Stomach smooth muscle (tissue), 2 donors: Measurements from ENCODE around the gene TMEM109.

ENCODE experiments used
- H3K27ac ChIP-seq: one replicate; pipeline ENCODE4 v1.7.0; 2013; ENCODE audit warnings: mild to moderate bottlenecking, low read length, inconsistent platforms
- H3K27me3 ChIP-seq, 2 donors: one replicate each; pipeline ENCODE4 v1.7.0; 2013; ENCODE audit warnings: low read length in 2 of 2; ENCODE audit not compliant: insufficient read depth in 2 of 2, control insufficient read depth in 1 of 2
- H3K36me3 ChIP-seq, 2 donors: one replicate each; pipeline ENCODE4 v1.7.0; 2013; ENCODE audit warnings: low read length in 2 of 2; ENCODE audit not compliant: control insufficient read depth in 2 of 2, insufficient read depth in 2 of 2
- H3K4me1 ChIP-seq: one replicate; pipeline ENCODE4 v1.7.0; 2013; ENCODE audit warnings: low read length; ENCODE audit not compliant: control insufficient read depth, insufficient read depth
- H3K4me3 ChIP-seq, 2 donors: one replicate each; pipeline ENCODE4 v1.7.0; 2013; ENCODE audit warnings: low read length in 2 of 2
- H3K9ac ChIP-seq, 2 donors: one replicate each; pipeline ENCODE4 v1.7.0; 2013; ENCODE audit warnings: low read length in 2 of 2, mild to moderate bottlenecking in 1 of 2
- H3K9me3 ChIP-seq, 2 donors: one replicate each; pipeline ENCODE4 v1.7.0; 2013; ENCODE audit warnings: low read length in 2 of 2; ENCODE audit not compliant: control insufficient read depth in 2 of 2
- donor health status: healthy.
- donor health status: Pancreatic carcinoma.

Gene TMEM109

GRCh38 chr11:60927600-60927999, 13.6 kb downstream of the TMEM109 start:
- H3K9me3 ChIP-seq: no peaks in the 10 kb centered on the region
- peaks cover 8% of the 10 kb centered on the region in 2 donors for H3K36me3 ChIP-seq
- H3K27ac ChIP-seq: no peak overlapping the region
- H3K9ac ChIP-seq: no peak overlapping the region
- peaks cover 23 to 35% of the 10 kb centered on the region in 2 donors for H3K27me3 ChIP-seq
- no peak overlapping the region for H3K4me3 ChIP-seq
- peaks cover 18% of the 10 kb centered on the region for H3K4me1 ChIP-seq

GRCh38 chr11:60928563-60929001, 14.6 kb downstream of the TMEM109 start:
- no peak overlapping the region for H3K27ac ChIP-seq
- H3K36me3 ChIP-seq: no peaks in the 10 kb centered on the region
- peaks cover 16% of the 10 kb centered on the region for H3K4me1 ChIP-seq
- H3K4me3 ChIP-seq: no peak overlapping the region
- H3K9me3 ChIP-seq: no peaks in the 10 kb centered on the region
- H3K9ac ChIP-seq: no peak overlapping the region
- H3K27me3 ChIP-seq: peaks cover 22 to 31% of the 10 kb centered on the region in 2 donors

- no peaks in the 10 kb centered on the region for H3K36me3 ChIP-seq
- no peak overlapping the region for H3K4me3 ChIP-seq
- H3K9ac ChIP-seq: no peak overlapping the region
Measured at GRCh38 chr11:60929764-60930163, 15.8 kb downstream of the TMEM109 start.

GRCh38 chr11:60930394-60930793, 16.4 kb downstream of the TMEM109 start:
- Histone ChIP-seq H3K27ac (no peak overlapping the region), H3K27me3 (peaks cover 11 to 20% of the 10 kb centered on the region in 2 donors), H3K9ac (no peak overlapping the region)

More at GRCh38 chr11:60929764-60930163, 15.8 kb downstream of the TMEM109 start:
- peaks cover 6% of the 10 kb centered on the region for H3K4me1 ChIP-seq
- peaks cover 17 to 26% of the 10 kb centered on the region in 2 donors for H3K27me3 ChIP-seq
- H3K9me3 ChIP-seq: no peaks in the 10 kb centered on the region
- H3K27ac ChIP-seq: no peak overlapping the region

GRCh38 chr11:60931917-60932316, 18.0 kb downstream of the TMEM109 start:
- H3K36me3 ChIP-seq: no peaks in the 10 kb centered on the region
- no peaks in the 10 kb centered on the region for H3K9me3 ChIP-seq
- peaks cover 4 to 7% of the 10 kb centered on the region in 2 donors for H3K27me3 ChIP-seq
- H3K27ac ChIP-seq: no peak overlapping the region
- no peak overlapping the region for H3K4me3 ChIP-seq
- H3K4me1 ChIP-seq: no peaks in the 10 kb centered on the region
- no peak overlapping the region for H3K9ac ChIP-seq

More at GRCh38 chr11:60930394-60930793, 16.4 kb downstream of the TMEM109 start:
- no peak overlapping the region for H3K4me3 ChIP-seq
- H3K4me1 ChIP-seq: no peaks in the 10 kb centered on the region
- no peaks in the 10 kb centered on the region for H3K36me3 ChIP-seq
- no peaks in the 10 kb centered on the region for H3K9me3 ChIP-seq

GRCh38 chr11:60932605-60933356, 18.8 kb downstream of the TMEM109 start:
- H3K27ac ChIP-seq: no peak overlapping the region
- no peak overlapping the region for H3K4me3 ChIP-seq
- H3K4me1 ChIP-seq: no peaks in the 10 kb centered on the region
- H3K27me3 ChIP-seq: peaks cover 2 to 4% of the 10 kb centered on the region in 2 donors
- H3K9ac ChIP-seq: no peak overlapping the region
- H3K36me3 ChIP-seq: no peaks in the 10 kb centered on the region
- H3K9me3 ChIP-seq: no peaks in the 10 kb centered on the region

- Histone ChIP-seq H3K27me3 (peaks cover 0 to 2% of the 10 kb centered on the region in 2 donors), H3K36me3 (peaks cover 0 to under 1% of the 10 kb centered on the region in 2 donors), H3K27ac (no peak overlapping the region)
Measured at GRCh38 chr11:60933416-60934123, 19.6 kb downstream of the TMEM109 start.

GRCh38 chr11:60934124-60934789, 20.3 kb downstream of the TMEM109 start:
- peaks cover 0 to 2% of the 10 kb centered on the region in 2 donors for H3K27me3 ChIP-seq
- peaks cover 2 to 5% of the 10 kb centered on the region in 2 donors for H3K36me3 ChIP-seq
- no peak overlapping the region for H3K9ac ChIP-seq
- H3K4me1 ChIP-seq: no peaks in the 10 kb centered on the region
- no peak overlapping the region for H3K27ac ChIP-seq
- H3K9me3 ChIP-seq: no peaks in the 10 kb centered on the region
- no peak overlapping the region for H3K4me3 ChIP-seq

More at GRCh38 chr11:60933416-60934123, 19.6 kb downstream of the TMEM109 start:
- Histone ChIP-seq H3K4me3 (no peak overlapping the region), H3K4me1 (no peaks in the 10 kb centered on the region), H3K9me3 (no peaks in the 10 kb centered on the region), H3K9ac (no peak overlapping the region)

GRCh38 chr11:60934790-60935605, 21.0 kb downstream of the TMEM109 start:
- Histone ChIP-seq H3K27me3 (peaks cover 0 to 2% of the 10 kb centered on the region in 2 donors), H3K9ac (no peak overlapping the region), H3K4me1 (no peaks in the 10 kb centered on the region), H3K9me3 (no peaks in the 10 kb centered on the region), H3K36me3 (peaks cover 3 to 7% of the 10 kb centered on the region in 2 donors), H3K4me3 (no peak overlapping the region), H3K27ac (no peak overlapping the region)
